Immature natural killer cell (primary cell): ENCODE data around the gene CELF4. TPM values are rescaled to one million over a fixed set of nuclear protein-coding genes. Genes with fewer than 3 reads are reported as not detected.
A peak's percentile ranks its signal among the peaks of the same experiment; 100 is the strongest.

Experiments used
- DNase-seq, 3 donors: peaks; one replicate each; pipeline ENCODE4 v3.0.0; 2022; ENCODE audit warnings: mixed read lengths in 1 of 3
- H3K27ac Mint-ChIP-seq, 6 donors: one replicate each; pipeline ENCODE4 v1.8.0; 2020; ENCODE audit warnings: mixed read lengths in 6 of 6, mild to moderate bottlenecking in 5 of 6, inconsistent platforms in 4 of 6, moderate library complexity in 3 of 6
- H3K27me3 Mint-ChIP-seq, 3 donors: one replicate each; pipeline ENCODE4 v1.8.0; 2020 to 2021; ENCODE audit warnings: low read depth in 3 of 3, mild to moderate bottlenecking in 3 of 3, mixed read lengths in 3 of 3, moderate library complexity in 3 of 3, inconsistent platforms in 1 of 3
- H3K36me3 Mint-ChIP-seq, 3 donors: one replicate each; pipeline ENCODE4 v1.8.0; 2020; ENCODE audit warnings: mixed read lengths in 3 of 3, inconsistent platforms in 2 of 3, mild to moderate bottlenecking in 2 of 3
- H3K4me1 Mint-ChIP-seq, 2 donors: one replicate each; pipeline ENCODE4 v1.8.0; 2020; ENCODE audit warnings: inconsistent platforms in 2 of 2, mild to moderate bottlenecking in 2 of 2, mixed read lengths in 2 of 2, moderate library complexity in 1 of 2
- H3K4me3 Mint-ChIP-seq, 5 donors: one replicate each; pipeline ENCODE4 v1.8.0; 2020; ENCODE audit warnings: mild to moderate bottlenecking in 5 of 5, mixed read lengths in 5 of 5, inconsistent platforms in 3 of 5, moderate library complexity in 3 of 5
- H3K9me3 Mint-ChIP-seq, 6 donors: one replicate each; pipeline ENCODE4 v1.8.0; 2020; ENCODE audit warnings: mild to moderate bottlenecking in 6 of 6, mixed read lengths in 6 of 6, inconsistent platforms in 4 of 6, moderate library complexity in 3 of 6
- polyA plus RNA-seq, 3 donors: library from polyadenylated mRNA; unstranded; fragments of 300-500 nt; fragmentation: Illumina TruSeq; gene quantifications; one replicate each; pipeline ENCODE4 v1.2.3, GENCODE V29; 2021

The CELF4 gene
- polyA plus RNA-seq, 3 donors from 2014 or later: 0.07 to 0.13 TPM; not detected in 1

DNA sequence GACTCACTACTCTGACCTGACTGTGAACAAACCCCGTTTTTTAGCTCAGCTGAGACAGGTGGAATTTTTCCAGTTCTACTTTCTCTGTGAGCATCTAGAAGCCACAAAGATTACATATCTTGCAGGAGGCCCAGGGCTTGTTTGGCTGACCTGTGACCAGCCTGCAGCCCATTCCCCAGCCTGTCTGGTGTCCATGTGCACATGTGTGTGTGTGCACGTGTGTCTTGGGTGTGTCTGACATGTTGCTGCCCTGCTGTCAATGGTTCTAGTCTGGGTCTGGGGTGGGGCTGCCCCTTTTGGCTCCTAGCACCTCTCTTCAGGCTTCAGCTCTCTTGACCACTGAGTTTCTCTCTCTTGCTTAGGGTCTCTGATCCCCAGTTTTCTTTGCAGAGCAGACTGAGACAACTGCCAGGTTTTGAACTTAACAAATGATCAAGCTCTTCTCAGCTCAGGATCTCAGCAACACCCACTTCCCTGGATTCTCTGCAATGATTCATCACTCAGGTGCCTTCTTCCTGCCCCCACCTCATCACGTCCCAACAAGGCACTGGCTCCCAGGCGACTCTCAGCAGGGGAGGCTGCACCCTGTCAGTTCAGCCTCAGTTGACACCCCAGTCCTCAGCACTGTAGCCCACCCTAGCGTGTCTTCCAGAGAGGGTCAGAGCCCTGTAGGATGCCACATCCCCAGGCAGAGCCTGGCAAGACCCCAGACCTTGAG, 130.3 kb downstream of the CELF4 start:
- no peak overlapping the region for H3K4me3 Mint-ChIP-seq
- no peaks in the 10 kb centered on the region for H3K36me3 Mint-ChIP-seq
- peaks cover 0 to 1% (median 0%) of the 10 kb centered on the region in 6 donors for H3K9me3 Mint-ChIP-seq
- peaks cover 4 to 6% of the 10 kb centered on the region in 2 donors for H3K4me1 Mint-ChIP-seq
- no peak for DNase-seq
- H3K27me3 Mint-ChIP-seq: peaks cover 0 to 6% (median 1%) of the 10 kb centered on the region in 3 donors
- no peak overlapping the region for H3K27ac Mint-ChIP-seq

DNA sequence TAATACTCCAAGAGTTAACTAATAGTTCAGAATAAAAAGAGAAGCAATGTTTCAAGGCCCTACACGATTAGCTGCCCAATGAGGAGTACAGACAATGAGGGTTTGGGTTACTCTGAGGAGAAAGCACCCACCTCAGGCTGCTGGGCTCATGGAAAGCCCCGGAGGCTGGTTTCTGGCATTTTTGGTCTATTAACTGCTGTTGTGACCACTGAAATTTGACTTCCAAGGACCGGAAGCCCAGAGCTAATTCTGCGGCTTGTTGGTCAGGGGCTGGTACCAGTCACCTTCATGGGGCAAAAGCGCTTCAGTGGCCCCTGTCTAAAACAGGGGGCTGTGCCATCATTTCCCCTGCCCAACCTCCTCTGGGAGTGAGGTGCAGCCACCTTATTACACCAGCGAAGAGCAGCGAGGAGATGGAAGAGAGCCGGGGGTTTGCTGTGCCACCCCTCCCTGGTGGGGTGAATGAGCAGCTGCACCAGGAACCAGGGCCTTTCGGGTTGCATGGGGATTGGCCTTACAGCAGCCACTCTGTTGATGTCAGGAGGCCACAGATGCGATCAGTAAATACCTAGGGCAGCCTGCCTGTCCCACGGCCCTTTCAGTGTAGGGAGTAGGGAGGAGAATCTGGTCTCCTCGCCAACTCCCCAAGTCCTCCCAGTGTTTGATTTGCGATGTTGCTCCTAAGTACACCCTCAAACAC, 131.3 kb downstream of the CELF4 start:
- Mint-ChIP-seq H3K4me3 (peak overlapping the region in 1 of 5 donors; percentile 27), H3K4me1 (peaks cover 4 to 6% of the 10 kb centered on the region in 2 donors), H3K9me3 (peaks cover 0 to 1% (median 0%) of the 10 kb centered on the region in 6 donors), H3K27ac (no peak overlapping the region), H3K27me3 (peaks cover 0 to 6% (median 1%) of the 10 kb centered on the region in 3 donors), H3K36me3 (no peaks in the 10 kb centered on the region)
- DNase-seq: no peak

DNA sequence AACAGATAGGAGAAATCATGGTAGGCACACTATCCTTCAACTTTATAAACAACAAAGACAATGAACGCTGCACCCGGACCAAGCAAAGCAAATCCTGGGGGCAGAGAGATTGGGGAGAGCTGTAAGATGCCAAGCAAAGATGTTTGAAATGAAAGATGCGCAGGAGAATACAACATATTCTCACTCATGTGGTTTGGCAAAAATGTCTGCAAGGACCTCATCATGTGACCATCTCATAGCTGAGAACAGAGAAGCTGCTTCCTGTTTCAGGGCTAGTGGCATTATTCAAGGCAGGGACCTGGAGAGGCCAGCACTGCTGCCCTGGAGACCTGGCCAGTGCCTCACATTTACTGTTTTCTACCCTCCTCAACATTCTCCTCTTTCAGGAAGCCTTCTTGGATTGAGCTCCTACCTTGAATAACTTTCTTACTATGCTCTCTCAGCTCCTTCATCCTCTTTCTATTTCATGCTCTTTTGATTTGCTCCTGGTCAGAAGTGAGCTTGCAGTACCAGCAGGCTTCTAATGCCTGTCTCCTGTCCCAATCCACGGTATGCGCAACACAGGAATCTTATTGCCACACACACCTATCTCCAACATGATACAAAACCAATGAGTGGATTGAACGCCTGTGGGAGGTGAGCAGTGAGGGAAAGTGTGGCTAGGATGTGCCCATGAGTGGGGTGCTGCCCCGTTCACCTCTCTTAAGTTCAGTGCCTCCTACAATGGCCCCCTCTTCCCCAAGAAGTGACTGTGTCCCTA, 133.0 kb downstream of the CELF4 start:
- Mint-ChIP-seq H3K9me3 (peaks cover 0 to 1% (median 0%) of the 10 kb centered on the region in 6 donors), H3K36me3 (no peaks in the 10 kb centered on the region), H3K4me3 (no peak overlapping the region), H3K27ac (no peak overlapping the region), H3K4me1 (peaks cover 4 to 6% of the 10 kb centered on the region in 2 donors), H3K27me3 (peaks cover 0 to under 1% (median 0%) of the 10 kb centered on the region in 3 donors)
- DNase-seq: no peak

DNA sequence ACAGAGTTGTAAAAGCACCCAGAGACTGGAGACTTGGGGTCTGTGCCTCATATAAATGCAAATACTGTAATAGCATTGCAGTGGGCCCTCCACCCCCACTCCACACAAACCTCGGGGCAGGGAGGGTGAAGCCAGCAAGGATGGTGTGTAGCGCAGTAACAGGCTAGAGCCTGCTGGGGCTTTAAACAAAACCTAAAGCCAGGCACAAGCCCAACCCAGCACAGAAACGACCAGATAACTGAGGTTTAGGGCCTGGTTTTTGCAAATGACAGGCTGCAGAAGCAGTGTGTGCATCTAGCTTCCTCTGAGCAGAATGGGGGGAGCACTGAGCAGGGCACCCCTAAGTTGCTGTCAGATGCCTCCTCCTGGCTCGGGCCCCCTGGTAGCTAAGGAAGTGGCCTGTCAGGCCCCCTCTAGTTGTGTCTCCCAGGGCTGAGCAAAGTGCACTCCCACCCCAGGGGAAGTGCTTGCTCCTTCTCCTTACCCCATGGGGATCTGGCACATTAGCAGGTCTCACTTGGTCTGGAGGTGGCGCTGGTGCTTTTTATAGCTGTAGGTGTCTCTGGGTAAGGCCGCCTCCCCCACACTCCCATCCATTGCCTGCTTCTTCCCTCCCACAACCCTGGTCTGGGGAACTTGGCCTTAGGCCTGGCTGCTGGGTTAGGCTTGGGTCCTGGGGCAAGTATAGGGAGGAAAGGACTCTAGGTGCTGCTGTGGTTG, 135.1 kb downstream of the CELF4 start:
- DNase-seq: no peak
- no peak overlapping the region for H3K27ac Mint-ChIP-seq
- H3K4me1 Mint-ChIP-seq: peaks cover 2 to 6% of the 10 kb centered on the region in 2 donors
- H3K36me3 Mint-ChIP-seq: no peaks in the 10 kb centered on the region
- no peaks in the 10 kb centered on the region for H3K27me3 Mint-ChIP-seq
- no peak overlapping the region for H3K4me3 Mint-ChIP-seq
- peaks cover 0 to 1% (median 0%) of the 10 kb centered on the region in 6 donors for H3K9me3 Mint-ChIP-seq

DNA sequence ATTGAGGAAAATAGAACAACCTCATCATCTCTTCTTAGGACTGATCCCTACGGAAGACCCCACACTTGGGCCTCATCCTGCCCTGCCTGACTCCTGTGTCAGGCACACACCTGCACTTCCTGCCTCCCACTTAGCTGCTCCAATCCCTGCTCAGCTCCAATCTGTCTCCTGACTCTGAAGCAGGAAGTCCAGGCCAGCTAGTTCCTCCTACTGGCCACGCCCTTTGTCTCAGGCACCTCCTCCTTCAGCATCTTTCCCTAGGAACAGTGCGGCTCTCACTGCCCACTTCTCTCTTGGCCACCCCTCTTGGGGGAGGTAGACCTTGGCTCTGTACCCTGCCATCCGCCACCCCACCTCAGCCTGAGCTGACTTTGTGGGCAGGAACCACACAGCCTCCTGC, 135.8 kb downstream of the CELF4 start:
- Mint-ChIP-seq H3K27ac (no peak overlapping the region), H3K4me1 (peaks cover 0 to 6% of the 10 kb centered on the region in 2 donors), H3K4me3 (no peak overlapping the region), H3K9me3 (peaks cover 0 to 1% (median 0%) of the 10 kb centered on the region in 6 donors), H3K27me3 (no peaks in the 10 kb centered on the region), H3K36me3 (no peaks in the 10 kb centered on the region)
- DNase-seq: no peak

DNA sequence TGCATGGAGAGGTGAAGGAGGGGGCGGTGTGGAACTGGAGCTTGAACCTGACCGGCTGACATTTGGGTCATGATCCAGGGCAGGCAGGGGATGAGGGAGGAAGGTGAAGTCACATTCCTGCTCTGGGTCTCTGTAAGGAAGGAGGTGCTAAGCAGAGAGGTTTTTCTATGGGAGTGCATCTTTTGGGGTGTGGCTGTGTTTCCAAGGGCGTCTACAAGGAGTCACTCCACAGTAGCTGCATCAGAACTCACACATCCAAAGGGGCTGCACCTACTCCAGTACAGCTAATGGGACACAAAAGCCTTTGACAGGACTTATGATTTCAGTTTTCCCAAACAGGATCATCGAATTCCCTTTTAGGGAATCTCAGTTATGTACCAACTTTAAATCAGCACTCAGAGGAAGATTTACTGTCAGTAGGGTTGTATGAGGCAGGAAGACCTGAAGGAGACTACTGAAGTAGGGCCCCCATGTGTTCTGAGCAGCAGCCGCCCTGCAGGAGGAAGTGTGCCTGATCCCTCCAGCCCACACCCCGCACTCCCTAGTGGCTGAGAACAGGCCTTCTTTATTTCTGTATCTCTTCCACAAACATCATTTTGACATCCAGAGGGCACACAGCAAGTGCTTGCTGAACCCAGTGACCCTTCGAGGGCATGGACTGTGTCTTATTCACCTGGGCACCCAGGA, 137.2 kb downstream of the CELF4 start:
- Mint-ChIP-seq H3K27ac (no peak overlapping the region), H3K4me1 (peaks cover 0 to 6% of the 10 kb centered on the region in 2 donors), H3K27me3 (no peaks in the 10 kb centered on the region), H3K36me3 (no peaks in the 10 kb centered on the region), H3K9me3 (peaks cover 0 to 1% (median 0%) of the 10 kb centered on the region in 6 donors), H3K4me3 (no peak overlapping the region)
- no peak for DNase-seq

DNA sequence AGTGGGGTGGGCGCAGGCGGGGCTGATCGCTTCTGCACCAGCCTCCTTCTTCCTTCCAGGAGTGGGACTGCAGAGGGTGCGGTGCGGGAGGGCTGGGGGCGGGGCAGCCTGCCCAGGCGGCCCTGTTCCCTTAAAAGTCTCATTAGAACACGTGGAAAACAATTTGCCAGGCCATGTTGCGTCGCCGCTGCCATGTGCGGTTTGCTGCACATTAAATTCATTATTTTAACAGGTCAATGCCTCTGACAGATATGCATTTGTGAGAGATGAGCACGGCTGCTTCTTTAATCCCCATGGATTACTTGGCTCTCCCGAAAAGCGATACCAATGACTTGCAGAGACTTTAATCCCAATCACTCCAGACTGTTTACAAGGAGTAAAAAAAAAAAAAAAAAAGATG, 139.0 kb downstream of the CELF4 start:
- no peak overlapping the region for H3K4me3 Mint-ChIP-seq
- no peak overlapping the region for H3K27ac Mint-ChIP-seq
- no peaks in the 10 kb centered on the region for H3K9me3 Mint-ChIP-seq
- H3K4me1 Mint-ChIP-seq: no peaks in the 10 kb centered on the region
- H3K36me3 Mint-ChIP-seq: no peaks in the 10 kb centered on the region
- H3K27me3 Mint-ChIP-seq: no peaks in the 10 kb centered on the region
- no peak for DNase-seq

DNA sequence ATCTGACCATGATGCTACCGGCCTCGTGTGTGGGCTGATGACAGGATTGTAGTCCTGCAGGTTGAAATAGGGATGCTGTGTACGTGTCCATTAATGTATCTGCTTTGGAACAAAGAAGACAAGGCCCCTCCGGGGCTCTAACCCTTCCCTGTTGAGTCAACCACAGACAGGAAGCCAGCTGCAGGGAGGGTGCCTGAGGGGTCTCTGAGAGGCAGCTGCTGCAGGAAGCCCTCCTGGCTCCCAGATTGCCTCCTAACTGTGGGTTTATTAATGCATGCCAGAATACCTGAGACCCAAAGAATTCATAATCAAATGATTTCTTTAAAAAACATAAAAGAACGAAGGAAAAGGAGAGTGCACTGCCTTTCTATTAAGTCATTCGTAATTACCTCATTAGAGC, 140.4 kb downstream of the CELF4 start:
- no peaks in the 10 kb centered on the region for H3K9me3 Mint-ChIP-seq
- DNase-seq: no peak
- no peaks in the 10 kb centered on the region for H3K4me1 Mint-ChIP-seq
- peaks cover 0 to 2% (median 0%) of the 10 kb centered on the region in 3 donors for H3K27me3 Mint-ChIP-seq
- no peak overlapping the region for H3K4me3 Mint-ChIP-seq
- H3K27ac Mint-ChIP-seq: no peak overlapping the region
- no peaks in the 10 kb centered on the region for H3K36me3 Mint-ChIP-seq

DNA sequence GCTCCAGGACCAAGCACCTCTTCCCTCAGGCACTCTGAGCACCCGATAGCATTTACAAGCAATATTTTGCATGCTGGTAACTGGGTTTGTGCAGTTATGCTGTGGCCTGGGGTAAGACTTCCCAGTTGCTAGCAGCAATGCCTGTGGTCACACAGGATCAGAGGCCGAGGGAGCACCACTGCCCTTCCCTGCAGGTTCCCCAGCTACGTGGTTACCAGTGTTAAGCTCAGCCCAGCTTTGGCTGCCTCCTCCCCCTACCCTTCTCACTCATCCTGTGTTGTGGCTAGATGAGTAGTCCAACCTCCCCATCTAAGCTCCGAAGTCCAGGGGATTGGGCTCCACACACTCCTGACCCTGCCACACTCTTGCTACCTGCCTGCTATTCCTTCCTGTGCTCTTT, 141.1 kb downstream of the CELF4 start:
- Mint-ChIP-seq H3K27ac (no peak overlapping the region), H3K36me3 (no peaks in the 10 kb centered on the region), H3K4me3 (no peak overlapping the region), H3K27me3 (peaks cover 0 to 3% (median 0%) of the 10 kb centered on the region in 3 donors), H3K9me3 (no peaks in the 10 kb centered on the region), H3K4me1 (no peaks in the 10 kb centered on the region)
- no peak for DNase-seq

DNA sequence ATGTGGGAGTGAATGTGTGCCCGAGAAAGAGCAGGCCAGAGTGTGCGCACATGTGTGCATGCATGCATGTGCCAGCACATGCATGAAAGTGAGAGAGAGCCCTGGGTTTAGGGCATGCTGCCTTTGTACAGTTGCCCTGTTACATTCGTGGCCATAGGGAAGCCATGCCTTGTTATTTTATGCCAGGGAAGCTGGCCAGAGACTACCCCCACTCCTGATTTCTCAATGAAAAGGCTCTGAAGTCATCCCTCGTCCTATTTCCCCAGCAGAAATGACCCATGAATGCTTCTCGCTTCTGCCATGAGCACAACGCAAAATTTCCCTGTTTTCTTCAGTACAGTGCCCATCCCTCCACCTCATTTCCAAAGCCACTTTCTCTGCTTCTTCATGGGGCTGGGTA, 143.0 kb downstream of the CELF4 start:
- Mint-ChIP-seq H3K9me3 (no peaks in the 10 kb centered on the region), H3K27me3 (peaks cover 0 to 3% (median 0%) of the 10 kb centered on the region in 3 donors), H3K27ac (no peak overlapping the region), H3K4me3 (no peak overlapping the region), H3K36me3 (no peaks in the 10 kb centered on the region), H3K4me1 (no peaks in the 10 kb centered on the region)
- DNase-seq: no peak

DNA sequence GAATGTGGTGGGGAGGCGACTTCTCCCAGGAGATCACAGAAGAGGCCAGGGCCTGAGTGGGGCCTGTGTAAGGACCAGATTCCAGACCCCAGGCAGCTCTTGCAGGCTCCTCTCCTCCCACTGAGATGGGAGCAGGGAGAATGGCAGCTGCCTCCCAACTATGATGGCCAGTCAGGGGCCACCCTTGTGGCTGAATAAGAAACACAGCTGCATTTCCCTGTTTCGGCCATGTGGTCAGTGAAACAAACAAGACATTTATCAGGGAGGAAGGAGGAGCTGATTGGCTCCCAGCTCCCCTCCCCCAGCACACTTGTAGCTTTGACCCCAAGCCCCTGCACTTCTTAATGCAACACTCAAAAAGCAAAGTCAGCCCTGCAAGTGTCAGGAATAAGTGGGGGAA, 143.5 kb downstream of the CELF4 start:
- no peak for DNase-seq
- H3K36me3 Mint-ChIP-seq: no peaks in the 10 kb centered on the region

DNA sequence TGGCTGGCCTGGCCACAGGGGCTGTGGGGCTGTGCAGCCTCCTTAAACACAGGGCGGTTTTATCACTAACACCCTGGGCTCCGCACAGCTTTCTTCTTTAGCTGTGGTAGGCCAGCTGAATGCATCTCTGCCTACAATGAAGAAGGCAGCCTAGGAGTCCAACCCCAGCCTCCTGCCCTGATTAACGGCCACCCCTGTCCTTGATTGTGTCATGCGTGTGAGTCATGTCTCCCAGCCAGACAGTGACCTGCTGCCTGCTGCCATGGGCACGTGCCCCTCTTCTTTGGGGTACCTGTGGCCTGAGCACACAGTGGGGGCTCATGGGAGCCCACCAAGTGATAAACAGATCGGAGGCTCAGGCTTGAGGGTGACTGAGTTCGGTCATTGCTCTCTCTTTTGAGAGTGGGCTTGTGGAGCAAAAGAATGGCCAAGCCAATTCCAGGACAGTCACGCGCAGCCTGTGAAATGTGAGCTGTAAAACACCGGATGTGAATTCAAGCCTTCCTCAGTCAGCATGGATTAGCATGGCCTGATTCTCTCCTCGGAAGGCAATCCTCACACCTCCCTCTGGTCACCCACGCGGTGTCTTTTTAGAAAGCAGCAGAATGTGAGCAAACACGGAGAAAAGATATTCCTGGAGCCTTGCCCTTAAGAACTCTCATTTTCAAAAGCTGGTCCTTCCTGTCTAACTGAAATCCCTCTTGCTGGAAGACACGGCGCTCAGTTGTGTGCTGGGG, 144.1 kb downstream of the CELF4 start:
- Mint-ChIP-seq H3K27me3 (peaks cover 3 to 4% (median 3%) of the 10 kb centered on the region in 3 donors), H3K4me1 (no peaks in the 10 kb centered on the region), H3K36me3 (no peaks in the 10 kb centered on the region), H3K4me3 (no peak overlapping the region), H3K27ac (no peak overlapping the region), H3K9me3 (no peaks in the 10 kb centered on the region)
- DNase-seq: no peak

More for the DNA sequence above, 143.5 kb downstream of the CELF4 start:
- Mint-ChIP-seq H3K4me1 (no peaks in the 10 kb centered on the region), H3K27me3 (peaks cover 3% of the 10 kb centered on the region in 3 donors), H3K27ac (no peak overlapping the region), H3K4me3 (no peak overlapping the region), H3K9me3 (no peaks in the 10 kb centered on the region)
